ENCODE results near the gene KRTAP5-10.
"Not testable (repeated sequence)": the region's sequence is repeated elsewhere in the genome, so short reads cannot be mapped to it uniquely, and the experiment has no call there.

Gene KRTAP5-10

GRCh38 chr11:71574418-71574817 lies 9.1 kb downstream of the KRTAP5-10 start:
- DNase-seq: no peak

GRCh38 chr11:71575723-71576424 lies 10.5 kb downstream of the KRTAP5-10 start:
- DNase-seq: no peak

GRCh38 chr11:71576688-71577465 lies 11.5 kb downstream of the KRTAP5-10 start:
- DNase-seq: not testable (repeated sequence)

GRCh38 chr11:71577469-71578004 lies 12.2 kb downstream of the KRTAP5-10 start:
- no peak for DNase-seq

- DNase-seq: not testable (repeated sequence)
These were observed 14.2 kb downstream of the KRTAP5-10 start for GRCh38 chr11:71579513-71579912.

- peak in 1 of 2 experiments; percentile 57 for DNase-seq
These were observed 15.0 kb downstream of the KRTAP5-10 start for GRCh38 chr11:71580057-71581003.

GRCh38 chr11:71581826-71582225 lies 16.5 kb downstream of the KRTAP5-10 start:
- DNase-seq: no peak

- DNase-seq: no peak
These were observed 17.0 kb downstream of the KRTAP5-10 start, which contains the start of gene KRTAP5-11 for GRCh38 chr11:71582309-71582895. KRTAP5-11 (minus strand) TSS chr11:71582875; CDS start chr11:71582837, 38 bp downstream.

GRCh38 chr11:71582969-71583368 lies 17.6 kb downstream of the KRTAP5-10 start:
- not testable (repeated sequence) for DNase-seq

- not testable (repeated sequence) for DNase-seq
These were observed 20.3 kb downstream of the KRTAP5-10 start for GRCh38 chr11:71585673-71586072.

GRCh38 chr11:71588314-71588713 lies 23.0 kb downstream of the KRTAP5-10 start:
- not testable (repeated sequence) for DNase-seq

- DNase-seq: peak in 1 of 2 experiments; percentile 14
These were observed 23.6 kb downstream of the KRTAP5-10 start for GRCh38 chr11:71588822-71589545.

- DNase-seq: not testable (repeated sequence)
These were observed 24.2 kb downstream of the KRTAP5-10 start for GRCh38 chr11:71589546-71589920.

GRCh38 chr11:71603221-71603620 lies 37.9 kb downstream of the KRTAP5-10 start:
- not testable (repeated sequence) for DNase-seq

- not testable (repeated sequence) for DNase-seq
These were observed 39.6 kb downstream of the KRTAP5-10 start for GRCh38 chr11:71604798-71605488.

GRCh38 chr11:71606853-71607519 lies 41.6 kb downstream of the KRTAP5-10 start:
- not testable (repeated sequence) for DNase-seq

GRCh38 chr11:71607520-71608216 lies 42.3 kb downstream of the KRTAP5-10 start:
- not testable (repeated sequence) for DNase-seq

- DNase-seq: not testable (repeated sequence)
These were observed 42.9 kb downstream of the KRTAP5-10 start for GRCh38 chr11:71608272-71608671.

- DNase-seq: not testable (repeated sequence)
These were observed 46.0 kb downstream of the KRTAP5-10 start for GRCh38 chr11:71611218-71611910.
